Measurements from ENCODE around the gene SPSB1. TPM values are rescaled to one million over a fixed set of nuclear protein-coding genes. Genes with fewer than 3 reads are reported as not detected.

Gene SPSB1
- polyA plus RNA-seq, 1 donor (not counting 4 experiments of a cell fraction or from before 2014, with no cell fraction given), result 19.8 TPM

GRCh38 chr1:9340864-9341263, 48.2 kb downstream of the SPSB1 start:
- dilution Hi-C loops (cut with MboI; ENCODE audit: extremely low pct_ligation_motif_present, low sequenced_read_pairs), result no loop called here
- Histone ChIP-seq H3K79me2 (ENCODE audit: control insufficient read depth, insufficient read depth, low read length) (peaks cover 58% of the 10 kb centered on the region), H3K36me3 (ENCODE audit: control insufficient read depth in 2 of 2, extremely low read depth in 1 of 2, insufficient read depth in 2 of 2, low read length in 2 of 2) (peaks cover 0 to 8% of the 10 kb centered on the region in 2 experiments), H2AFZ (ENCODE audit: control insufficient read depth, low read length) (no peak overlapping the region), H3K4me1 (ENCODE audit: control insufficient read depth, extremely low read depth, insufficient read depth, low read length) (peaks cover 38% of the 10 kb centered on the region), H3K27me3 (ENCODE audit: control insufficient read depth, extremely low read depth, insufficient read depth, low read length) (no peaks in the 10 kb centered on the region), H3K27ac (ENCODE audit: control insufficient read depth, insufficient read depth, low read length) (peak overlapping the region; percentile 61), H3K9ac (ENCODE audit: control insufficient read depth, extremely low read depth, insufficient read depth, low read length) (peak overlapping the region; percentile 68), H3K4me3 (ENCODE audit: control insufficient read depth in 2 of 3, extremely low read depth in 1 of 3, insufficient read depth in 2 of 3, low read depth in 1 of 3, low read length in 3 of 3) (no peak overlapping the region), H3K4me2 (ENCODE audit: control insufficient read depth, extremely low read depth, insufficient read depth, low read depth, low read length) (peak overlapping the region; percentile 78), H3K9me1 (ENCODE audit: control insufficient read depth, extremely low read depth, insufficient read depth, low read length) (peaks cover 8% of the 10 kb centered on the region), H3K9me3 (ENCODE audit: control insufficient read depth, low read depth, low read length) (no peaks in the 10 kb centered on the region), H4K20me1 (ENCODE audit: control insufficient read depth, extremely low read depth, insufficient read depth, low read length) (peaks cover 37% of the 10 kb centered on the region)
- FAIRE-seq (peak; percentile 13), DNase-seq (ENCODE audit: low read depth, low spot score) (no peak)
- TF ChIP-seq, protein P1, sequence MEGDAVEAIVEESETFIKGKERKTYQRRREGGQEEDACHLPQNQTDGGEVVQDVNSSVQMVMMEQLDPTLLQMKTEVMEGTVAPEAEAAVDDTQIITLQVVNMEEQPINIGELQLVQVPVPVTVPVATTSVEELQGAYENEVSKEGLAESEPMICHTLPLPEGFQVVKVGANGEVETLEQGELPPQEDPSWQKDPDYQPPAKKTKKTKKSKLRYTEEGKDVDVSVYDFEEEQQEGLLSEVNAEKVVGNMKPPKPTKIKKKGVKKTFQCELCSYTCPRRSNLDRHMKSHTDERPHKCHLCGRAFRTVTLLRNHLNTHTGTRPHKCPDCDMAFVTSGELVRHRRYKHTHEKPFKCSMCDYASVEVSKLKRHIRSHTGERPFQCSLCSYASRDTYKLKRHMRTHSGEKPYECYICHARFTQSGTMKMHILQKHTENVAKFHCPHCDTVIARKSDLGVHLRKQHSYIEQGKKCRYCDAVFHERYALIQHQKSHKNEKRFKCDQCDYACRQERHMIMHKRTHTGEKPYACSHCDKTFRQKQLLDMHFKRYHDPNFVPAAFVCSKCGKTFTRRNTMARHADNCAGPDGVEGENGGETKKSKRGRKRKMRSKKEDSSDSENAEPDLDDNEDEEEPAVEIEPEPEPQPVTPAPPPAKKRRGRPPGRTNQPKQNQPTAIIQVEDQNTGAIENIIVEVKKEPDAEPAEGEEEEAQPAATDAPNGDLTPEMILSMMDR (optimal IDR thresholded peaks at IDR 0.05 in 1 of 3, IDR thresholded peaks at IDR 0.05 in 1 of 3, conservative IDR thresholded peaks at IDR 0.05 in 1 of 3; ENCODE audit: extremely low read depth in 1 of 3, insufficient read depth in 2 of 3, low read length in 3 of 3), result no peak
- TF ChIP-seq EZH2 (IDR thresholded peaks at IDR 0.05; ENCODE audit: low read length), result no peak

DNA sequence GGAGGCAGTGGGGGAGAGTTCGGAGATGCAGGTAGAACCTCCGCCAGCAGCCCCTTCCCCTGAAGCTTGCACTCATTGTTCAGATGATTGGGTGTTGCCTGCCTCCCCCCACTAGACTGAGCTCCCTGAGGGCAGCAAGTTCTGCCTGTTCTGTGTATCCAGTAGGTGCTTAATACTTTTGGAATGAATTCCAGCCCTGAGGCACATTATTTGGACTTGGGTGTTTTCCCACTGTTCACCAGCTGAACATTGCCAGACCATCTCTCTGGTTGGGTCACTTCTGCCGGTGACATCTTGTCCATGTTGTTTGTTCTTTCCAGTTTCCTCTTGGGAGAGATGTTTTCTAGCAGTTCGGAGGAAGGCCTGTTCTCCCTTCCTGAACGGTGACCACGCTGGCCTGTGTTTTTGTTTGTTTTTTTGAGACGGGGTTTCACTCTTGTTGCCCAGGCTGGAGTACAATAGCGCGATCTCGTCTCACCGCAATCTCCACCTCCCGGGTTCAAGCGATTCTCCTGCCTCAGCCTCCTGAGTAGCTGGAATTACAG, 48.7 kb downstream of the SPSB1 start:
- H3K36me3 ChIP-seq (ENCODE audit: control insufficient read depth in 2 of 2, extremely low read depth in 1 of 2, insufficient read depth in 2 of 2, low read length in 2 of 2), result peaks cover 0 to 8% of the 10 kb centered on the region in 2 experiments
- no peaks in the 10 kb centered on the region for H3K27me3 ChIP-seq (ENCODE audit: control insufficient read depth, extremely low read depth, insufficient read depth, low read length)
- dilution Hi-C loops (cut with MboI; ENCODE audit: extremely low pct_ligation_motif_present, low sequenced_read_pairs), result no loop called here
- no peaks in the 10 kb centered on the region for H3K9me3 ChIP-seq (ENCODE audit: control insufficient read depth, low read depth, low read length)
- H3K9me1 ChIP-seq (ENCODE audit: control insufficient read depth, extremely low read depth, insufficient read depth, low read length), result peaks cover 8% of the 10 kb centered on the region
- H2AFZ ChIP-seq (ENCODE audit: control insufficient read depth, low read length), result no peak overlapping the region
- no peak for DNase-seq (ENCODE audit: low read depth, low spot score)
- H3K4me1 ChIP-seq (ENCODE audit: control insufficient read depth, extremely low read depth, insufficient read depth, low read length), result peaks cover 40% of the 10 kb centered on the region
- peaks cover 63% of the 10 kb centered on the region for H3K79me2 ChIP-seq (ENCODE audit: control insufficient read depth, insufficient read depth, low read length)
- no peak overlapping the region for H3K27ac ChIP-seq (ENCODE audit: control insufficient read depth, insufficient read depth, low read length)
- no peak for FAIRE-seq
- no peak overlapping the region for H3K4me3 ChIP-seq (ENCODE audit: control insufficient read depth in 2 of 3, extremely low read depth in 1 of 3, insufficient read depth in 2 of 3, low read depth in 1 of 3, low read length in 3 of 3)
- H4K20me1 ChIP-seq (ENCODE audit: control insufficient read depth, extremely low read depth, insufficient read depth, low read length), result peaks cover 42% of the 10 kb centered on the region
- H3K9ac ChIP-seq (ENCODE audit: control insufficient read depth, extremely low read depth, insufficient read depth, low read length), result no peak overlapping the region
- no peak overlapping the region for H3K4me2 ChIP-seq (ENCODE audit: control insufficient read depth, extremely low read depth, insufficient read depth, low read depth, low read length)
- TF ChIP-seq, protein P1 (optimal IDR thresholded peaks at IDR 0.05 in 1 of 3, IDR thresholded peaks at IDR 0.05 in 1 of 3, conservative IDR thresholded peaks at IDR 0.05 in 1 of 3; ENCODE audit: extremely low read depth in 1 of 3, insufficient read depth in 2 of 3, low read length in 3 of 3), result no peak
- no peak for TF ChIP-seq EZH2 (IDR thresholded peaks at IDR 0.05; ENCODE audit: low read length)

All from keratinocyte (primary cell).